Activated naive CD4-positive, alpha-beta T cell treated with anti-CD3 and anti-CD28 coated beads, Interleukin-2, amount 50 U/mL, for 24 hours (primary cell): ENCODE measurements around the gene PTPRG.

ENCODE experiments used
- H3K27ac Mint-ChIP-seq: one replicate; pipeline ENCODE4 v1.8.0; 2021; ENCODE audit warnings: mild to moderate bottlenecking, mixed read lengths
- H3K27me3 Mint-ChIP-seq: one replicate; pipeline ENCODE4 v1.8.0; 2021; ENCODE audit warnings: mixed read lengths
- H3K36me3 Mint-ChIP-seq: one replicate; pipeline ENCODE4 v1.8.0; 2021; ENCODE audit warnings: mixed read lengths
- H3K4me1 Mint-ChIP-seq: one replicate; pipeline ENCODE4 v1.8.0; 2021; ENCODE audit warnings: mixed read lengths
- H3K4me3 Mint-ChIP-seq: one replicate; pipeline ENCODE4 v1.8.0; 2021; ENCODE audit warnings: mild to moderate bottlenecking, mixed read lengths
- H3K9me3 Mint-ChIP-seq: one replicate; pipeline ENCODE4 v1.8.0; 2021; ENCODE audit warnings: mixed read lengths

Gene PTPRG

GRCh38 chr3:62343755-62344154 lies 782.4 kb downstream of the PTPRG start:
- H3K9me3 Mint-ChIP-seq, result no peaks in the 10 kb centered on the region
- no peak overlapping the region for H3K4me3 Mint-ChIP-seq
- H3K36me3 Mint-ChIP-seq, result no peaks in the 10 kb centered on the region
- H3K27ac Mint-ChIP-seq, result no peak overlapping the region
- H3K4me1 Mint-ChIP-seq, result no peaks in the 10 kb centered on the region
- peaks cover 6% of the 10 kb centered on the region for H3K27me3 Mint-ChIP-seq
